Measurements from ENCODE around the gene LRRK1. TPM values are rescaled to one million over a fixed set of nuclear protein-coding genes. Genes with fewer than 3 reads are reported as not detected.

Gene LRRK1
- total RNA-seq, 1 donor from 2014 or later: 105 TPM

- H3K27ac ChIP-seq: peak overlapping the region in 1 of 2 donors; percentile 9
- DNase-seq (ENCODE audit: low spot score in 2 of 2): peak in 1 of 2 donors; percentile 66
- H3K9me3 ChIP-seq: peaks cover 0 to 9% of the 10 kb centered on the region in 2 donors
- no peak overlapping the region for H3K4me3 ChIP-seq
- intact Hi-C loops (cut with DNase I): no loop called here
- no peaks in the 10 kb centered on the region for H3K27me3 ChIP-seq
- TF ChIP-seq CTCF (IDR thresholded peaks at IDR 0.05): no peak
- H3K4me1 ChIP-seq: no peaks in the 10 kb centered on the region
- peaks cover 0 to 16% of the 10 kb centered on the region in 2 donors for H3K36me3 ChIP-seq
Measured at GRCh38 chr15:101039461-101039860, 120.3 kb downstream of the LRRK1 start.

- Histone ChIP-seq H3K36me3 (peaks cover 0 to 19% of the 10 kb centered on the region in 2 donors), H3K4me3 (no peak overlapping the region), H3K27me3 (no peaks in the 10 kb centered on the region), H3K9me3 (no peaks in the 10 kb centered on the region), H3K4me1 (no peaks in the 10 kb centered on the region), H3K27ac (no peak overlapping the region)
- intact Hi-C loops (cut with DNase I): no loop called here
- peak in 1 of 2 donors; percentile 56 for DNase-seq (ENCODE audit: low spot score in 2 of 2)
- no peak for TF ChIP-seq CTCF (IDR thresholded peaks at IDR 0.05)
Measured at GRCh38 chr15:101042320-101042719, 123.2 kb downstream of the LRRK1 start.

- peaks cover 0 to 19% of the 10 kb centered on the region in 2 donors for H3K36me3 ChIP-seq
- H3K27me3 ChIP-seq: no peaks in the 10 kb centered on the region
- intact Hi-C loops (cut with DNase I): no loop called here
- no peaks in the 10 kb centered on the region for H3K4me1 ChIP-seq
- H3K4me3 ChIP-seq: no peak overlapping the region
- no peaks in the 10 kb centered on the region for H3K9me3 ChIP-seq
- no peak for TF ChIP-seq CTCF (IDR thresholded peaks at IDR 0.05)
- peak in 1 of 2 donors; percentile 57 for DNase-seq (ENCODE audit: low spot score in 2 of 2)
- H3K27ac ChIP-seq: no peak overlapping the region
Measured at GRCh38 chr15:101043011-101043410, 123.9 kb downstream of the LRRK1 start.

- intact Hi-C loops (cut with DNase I): no loop called here
- TF ChIP-seq CTCF (IDR thresholded peaks at IDR 0.05): no peak
- H3K4me1 ChIP-seq: no peaks in the 10 kb centered on the region
- no peaks in the 10 kb centered on the region for H3K27me3 ChIP-seq
- no peaks in the 10 kb centered on the region for H3K9me3 ChIP-seq
- peaks cover under 1 to 29% of the 10 kb centered on the region in 2 donors for H3K36me3 ChIP-seq
- no peak overlapping the region for H3K4me3 ChIP-seq
- peak in 1 of 2 donors; percentile 52 for DNase-seq (ENCODE audit: low spot score in 2 of 2)
- no peak overlapping the region for H3K27ac ChIP-seq
Measured at GRCh38 chr15:101043911-101044624, 124.9 kb downstream of the LRRK1 start.

GRCh38 chr15:101044625-101045235, 125.6 kb downstream of the LRRK1 start:
- DNase-seq (ENCODE audit: low spot score in 2 of 2): no peak
- no peak for TF ChIP-seq CTCF (IDR thresholded peaks at IDR 0.05)
- no peak overlapping the region for H3K4me3 ChIP-seq
- no peak overlapping the region for H3K27ac ChIP-seq
- intact Hi-C loops (cut with DNase I): no loop called here
- H3K9me3 ChIP-seq: no peaks in the 10 kb centered on the region
- H3K36me3 ChIP-seq: peaks cover 4 to 33% of the 10 kb centered on the region in 2 donors
- no peaks in the 10 kb centered on the region for H3K4me1 ChIP-seq
- no peaks in the 10 kb centered on the region for H3K27me3 ChIP-seq
